22Rv1 (cell line): ENCODE measurements around the gene XCL1.

ENCODE experiments used
- H3K27ac ChIP-seq: fragments of 450-650 bp; 2 replicates; pipeline ENCODE4 v1.5.1; 2017
- CTCF ChIP-seq: fragments of 450-650 bp; IDR thresholded peaks from 2 replicates; pipeline ENCODE4 v1.5.1; 2017; ENCODE audit warnings: mild to moderate bottlenecking
- ZFX ChIP-seq: fragments of 450-650 bp; IDR thresholded peaks from 2 replicates; pipeline ENCODE4 v1.6.1; 2017; ENCODE audit warnings: antibody characterized with exemption, borderline replicate concordance

Gene XCL1

GRCh38 chr1:168601051-168601450 is 24.6 kb downstream of the XCL1 start:
- no peak overlapping the region for H3K27ac ChIP-seq
- TF ChIP-seq CTCF = no peak
- no peak for TF ChIP-seq ZFX

- TF ChIP-seq ZFX (no peak), CTCF (peak; percentile 93)
- H3K27ac ChIP-seq = no peak overlapping the region
Observed at GRCh38 chr1:168603501-168604110, 27.2 kb downstream of the XCL1 start.

- no peak for TF ChIP-seq CTCF
- no peak overlapping the region for H3K27ac ChIP-seq
Observed at GRCh38 chr1:168605443-168605842, 29.0 kb downstream of the XCL1 start.

- no peak overlapping the region for H3K27ac ChIP-seq
- TF ChIP-seq ZFX (no peak), CTCF (no peak)
Observed at GRCh38 chr1:168606096-168606495, 29.7 kb downstream of the XCL1 start.

GRCh38 chr1:168607872-168608428 is 31.5 kb downstream of the XCL1 start:
- no peak overlapping the region for H3K27ac ChIP-seq

GRCh38 chr1:168608796-168609715 is 32.7 kb downstream of the XCL1 start:
- H3K27ac ChIP-seq = no peak overlapping the region
- TF ChIP-seq CTCF = no peak
- no peak for TF ChIP-seq ZFX

More at GRCh38 chr1:168607872-168608428, 31.5 kb downstream of the XCL1 start:
- no peak for TF ChIP-seq ZFX
- no peak for TF ChIP-seq CTCF
